ENCODE data around the gene RGS3.

DNA sequence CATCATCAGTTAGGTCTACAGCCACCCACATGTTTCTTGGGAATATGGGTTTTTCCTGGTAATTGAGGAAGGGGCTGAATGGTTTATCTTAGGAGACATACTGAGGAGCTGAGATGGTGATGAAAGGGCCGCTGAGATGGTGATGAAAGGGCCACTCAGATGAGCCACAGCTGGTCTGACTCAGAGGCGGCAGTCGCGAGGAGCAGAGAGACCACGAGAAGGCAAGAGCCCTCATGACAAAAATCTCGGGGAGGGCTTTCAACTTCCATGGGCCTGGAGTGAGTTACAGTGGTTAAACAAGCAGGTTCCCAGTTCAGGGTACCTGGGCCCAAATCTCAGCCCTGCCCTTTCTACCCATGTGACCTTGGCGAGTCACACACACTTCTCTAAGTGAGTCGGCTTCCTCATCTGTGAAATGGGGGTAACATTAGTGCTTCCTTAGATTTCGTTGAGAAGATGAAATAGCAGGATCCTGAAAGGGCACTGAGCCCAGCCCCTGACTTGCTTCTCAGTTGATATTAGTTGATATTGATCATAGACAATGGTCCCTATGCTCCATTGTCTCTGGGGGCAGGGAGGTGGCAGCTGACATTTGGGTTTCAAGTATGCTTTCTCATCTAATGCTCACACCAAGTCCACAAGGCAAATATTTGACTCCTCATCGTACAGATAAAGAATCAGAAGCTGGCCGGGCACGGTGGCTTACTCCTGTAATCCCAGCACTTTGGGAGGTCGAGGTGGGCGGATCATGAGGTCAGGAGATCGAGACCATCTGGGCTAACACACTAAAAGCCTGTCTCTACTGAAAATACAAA is 169.5 kb downstream of the RGS3 start:
- TF ChIP-seq, protein P1, sequence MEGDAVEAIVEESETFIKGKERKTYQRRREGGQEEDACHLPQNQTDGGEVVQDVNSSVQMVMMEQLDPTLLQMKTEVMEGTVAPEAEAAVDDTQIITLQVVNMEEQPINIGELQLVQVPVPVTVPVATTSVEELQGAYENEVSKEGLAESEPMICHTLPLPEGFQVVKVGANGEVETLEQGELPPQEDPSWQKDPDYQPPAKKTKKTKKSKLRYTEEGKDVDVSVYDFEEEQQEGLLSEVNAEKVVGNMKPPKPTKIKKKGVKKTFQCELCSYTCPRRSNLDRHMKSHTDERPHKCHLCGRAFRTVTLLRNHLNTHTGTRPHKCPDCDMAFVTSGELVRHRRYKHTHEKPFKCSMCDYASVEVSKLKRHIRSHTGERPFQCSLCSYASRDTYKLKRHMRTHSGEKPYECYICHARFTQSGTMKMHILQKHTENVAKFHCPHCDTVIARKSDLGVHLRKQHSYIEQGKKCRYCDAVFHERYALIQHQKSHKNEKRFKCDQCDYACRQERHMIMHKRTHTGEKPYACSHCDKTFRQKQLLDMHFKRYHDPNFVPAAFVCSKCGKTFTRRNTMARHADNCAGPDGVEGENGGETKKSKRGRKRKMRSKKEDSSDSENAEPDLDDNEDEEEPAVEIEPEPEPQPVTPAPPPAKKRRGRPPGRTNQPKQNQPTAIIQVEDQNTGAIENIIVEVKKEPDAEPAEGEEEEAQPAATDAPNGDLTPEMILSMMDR (IDR thresholded peaks at IDR 0.05) = no peak
- TF ChIP-seq POLR2A (IDR thresholded peaks at IDR 0.05) = no peak
